Activated T-cell treated with anti-CD3 and anti-CD28 coated beads, Interleukin-2, amount 50 U/mL, for 48 hours (primary cell): ENCODE measurements around the gene ZKSCAN8.
"Not testable (repeated sequence)": the region's sequence is repeated elsewhere in the genome, so short reads cannot be mapped to it uniquely, and the experiment has no call there.

ENCODE experiments used
- DNase-seq, 2 experiments: peaks; one replicate each; pipeline ENCODE4 v3.0.0-alpha.2; 2020

ZKSCAN8 gene

DNA sequence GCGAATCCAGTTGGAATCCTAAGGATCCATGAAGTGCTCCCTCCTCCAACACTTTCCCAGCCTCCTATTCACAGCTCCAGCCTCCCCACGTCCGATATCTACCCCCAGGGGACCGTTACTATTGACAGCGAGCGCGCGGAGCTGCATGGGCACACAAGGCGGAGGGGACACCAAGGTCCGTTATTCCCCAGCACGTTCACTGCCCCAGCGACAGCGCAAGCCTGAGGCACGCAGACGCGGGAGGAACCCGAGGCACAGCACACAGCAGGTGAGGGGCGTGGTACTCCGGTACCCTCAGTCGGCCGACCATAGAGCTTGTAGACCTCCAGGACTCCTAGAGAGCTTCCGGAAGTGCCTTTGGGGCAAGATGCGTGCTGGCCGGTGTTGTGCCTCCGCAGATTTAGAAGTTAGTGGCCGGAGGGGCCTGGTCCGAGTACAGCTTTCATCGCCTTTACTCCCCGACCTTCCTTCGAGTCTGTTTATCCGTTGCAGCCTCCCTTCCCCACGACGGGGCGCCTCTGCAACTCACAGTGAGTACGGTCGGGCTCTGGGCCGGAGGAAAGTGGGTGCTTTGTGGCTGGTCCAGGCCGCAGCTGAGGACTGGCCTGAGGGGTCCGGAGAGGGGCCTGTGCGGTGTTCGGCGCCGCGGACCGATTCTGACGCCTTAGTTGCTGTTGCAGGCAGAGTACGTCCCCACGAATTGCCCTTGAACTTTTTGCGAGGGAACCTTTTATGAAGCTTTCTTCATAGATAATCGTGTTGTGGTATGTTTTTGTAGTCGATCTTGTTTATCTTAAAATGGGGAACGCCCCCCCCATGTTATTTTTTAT, at the start of gene ZKSCAN8:
ZKSCAN8 (plus strand) TSS at position 384 of the 830 bp plus-strand sequence. CDS start 6,525 bp downstream, outside the sequence.
- peak; percentile 80 to 85 for DNase-seq

DNA sequence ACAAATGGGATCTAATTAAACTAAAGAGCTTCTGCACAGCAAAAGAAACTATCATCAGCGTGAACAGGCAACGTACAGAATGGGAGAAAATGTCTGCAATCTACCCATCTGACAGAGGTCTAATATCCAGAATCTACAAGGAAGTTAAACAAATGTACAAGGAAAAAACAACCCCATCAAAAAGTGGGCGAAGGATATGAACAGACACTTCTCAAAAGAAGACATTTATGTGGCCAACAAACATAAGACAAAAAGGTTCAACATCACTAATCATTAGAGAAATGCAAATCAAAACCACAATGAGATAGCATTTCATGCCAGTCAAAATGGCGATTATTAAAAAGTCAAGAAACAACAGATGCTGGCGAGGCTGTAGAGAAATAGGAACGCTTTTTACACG, 39.5 kb upstream of the ZKSCAN8 start:
- DNase-seq, result not testable (repeated sequence)

DNA sequence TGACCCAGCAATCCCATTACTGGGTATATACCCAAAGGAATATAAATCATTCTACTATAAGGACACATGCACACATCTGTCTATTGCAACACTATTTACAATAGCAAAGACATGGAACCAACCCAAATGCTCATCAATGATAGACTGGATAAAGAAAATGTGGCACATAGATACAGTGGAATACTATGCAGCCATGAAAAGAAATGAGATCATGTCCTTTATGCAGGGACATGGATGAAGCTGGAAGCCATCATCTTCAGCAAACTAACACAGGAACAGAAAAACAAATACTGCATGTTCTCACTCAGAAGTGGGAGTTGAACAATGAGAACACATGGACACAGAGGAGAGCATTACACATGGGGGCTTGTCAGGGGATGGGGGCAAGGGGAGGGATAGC, 39.0 kb upstream of the ZKSCAN8 start:
- not testable (repeated sequence) for DNase-seq

DNA sequence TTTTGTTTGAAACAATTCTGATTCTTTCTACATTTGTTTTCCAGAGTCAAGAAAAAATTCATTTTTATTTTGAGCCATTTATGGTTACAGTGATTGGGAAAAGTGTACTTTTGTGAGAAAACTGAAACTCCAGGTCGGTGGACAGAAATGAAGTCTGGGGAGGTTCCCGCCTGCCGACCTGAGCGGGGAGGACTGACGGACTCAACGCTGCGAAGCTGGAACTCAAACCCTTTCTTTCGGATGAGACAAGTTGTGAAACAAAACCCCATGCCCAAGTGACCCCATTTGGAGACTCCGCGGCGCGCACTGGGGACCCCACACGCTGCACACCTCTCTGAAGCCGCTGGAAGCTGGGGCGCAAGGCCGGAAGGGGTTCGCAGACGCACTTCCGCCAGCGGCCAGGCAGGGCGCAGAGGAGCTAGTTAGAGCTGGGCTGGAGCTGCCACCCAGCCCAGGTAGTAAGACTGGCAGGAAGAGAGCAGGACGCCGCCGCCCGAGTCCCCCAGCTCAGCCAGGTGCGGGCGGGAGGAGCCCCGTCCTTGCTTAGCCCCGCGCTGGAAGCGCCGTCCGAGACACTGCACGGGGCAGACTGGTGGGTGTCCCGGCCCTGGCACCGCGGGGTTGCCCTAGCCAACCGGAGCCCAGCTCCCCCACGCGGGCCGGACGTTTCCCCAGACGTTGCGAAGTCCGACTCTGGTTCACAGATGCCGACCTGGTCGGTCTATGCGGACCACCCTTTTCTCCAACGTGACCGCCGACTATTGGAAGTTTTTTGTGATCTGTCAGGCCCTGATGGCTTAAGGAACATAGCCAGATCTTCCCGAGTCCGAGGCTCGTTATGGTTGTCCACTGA, 37.1 kb upstream of the ZKSCAN8 start:
- DNase-seq, result peak; percentile 87 to 90

DNA sequence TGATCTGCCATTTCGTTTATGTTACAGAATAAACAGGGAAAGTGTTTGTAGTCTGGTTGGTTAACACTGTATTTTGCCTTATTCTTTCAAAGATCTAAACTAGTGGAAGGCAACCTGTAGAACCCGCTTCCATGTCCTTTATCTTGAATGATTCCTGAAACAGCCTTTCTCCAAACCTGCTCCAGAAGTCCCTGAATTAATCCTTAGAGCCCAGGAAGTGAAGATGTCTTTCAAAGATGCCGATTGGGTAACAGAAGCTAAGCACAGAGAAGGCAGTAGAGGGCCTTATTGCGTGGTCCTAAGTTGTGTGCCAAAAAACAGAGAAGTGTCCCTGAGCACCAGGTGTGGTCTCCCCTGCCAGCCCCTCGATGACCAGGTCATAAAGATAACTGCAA, 36.4 kb upstream of the ZKSCAN8 start:
- no peak for DNase-seq

DNA sequence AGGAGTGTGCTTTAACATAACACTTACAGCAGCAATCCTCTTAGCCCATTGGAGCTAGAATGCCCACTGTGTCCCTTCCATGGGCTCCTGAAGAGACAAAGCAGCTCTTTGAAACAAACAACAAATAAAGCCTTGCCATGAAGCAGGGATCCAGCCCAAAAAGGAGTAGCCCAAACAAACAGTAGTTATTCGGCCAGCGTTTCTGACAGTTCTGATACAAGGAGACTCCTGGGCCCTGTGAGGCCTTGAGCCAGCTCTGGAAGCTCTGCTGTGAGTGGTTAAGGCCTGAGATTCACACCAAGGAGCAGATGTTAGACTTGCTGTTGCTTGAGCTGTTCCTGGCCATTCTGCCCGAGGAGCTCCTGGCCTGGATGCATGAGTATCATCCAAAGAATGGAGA, 34.2 kb upstream of the ZKSCAN8 start:
- DNase-seq, result no peak

DNA sequence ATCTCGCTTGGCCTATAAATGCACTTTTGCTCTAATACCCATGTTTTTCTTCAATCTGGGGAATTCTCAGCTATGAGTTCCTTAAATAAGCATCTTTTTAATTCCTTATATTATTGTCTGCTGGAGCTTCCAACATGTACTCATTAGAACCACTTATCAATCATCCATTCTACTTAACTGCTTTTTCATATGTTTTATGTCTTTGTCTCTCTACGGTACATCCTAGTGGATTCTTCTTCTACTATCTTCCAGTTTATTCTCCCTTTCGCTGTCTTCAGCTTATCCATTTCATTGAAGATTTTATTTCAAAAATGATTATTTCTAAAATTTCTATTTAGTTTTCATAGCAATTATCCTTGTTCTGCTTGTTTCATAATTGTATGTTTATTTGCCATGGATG, 29.7 kb upstream of the ZKSCAN8 start:
- no peak for DNase-seq

DNA sequence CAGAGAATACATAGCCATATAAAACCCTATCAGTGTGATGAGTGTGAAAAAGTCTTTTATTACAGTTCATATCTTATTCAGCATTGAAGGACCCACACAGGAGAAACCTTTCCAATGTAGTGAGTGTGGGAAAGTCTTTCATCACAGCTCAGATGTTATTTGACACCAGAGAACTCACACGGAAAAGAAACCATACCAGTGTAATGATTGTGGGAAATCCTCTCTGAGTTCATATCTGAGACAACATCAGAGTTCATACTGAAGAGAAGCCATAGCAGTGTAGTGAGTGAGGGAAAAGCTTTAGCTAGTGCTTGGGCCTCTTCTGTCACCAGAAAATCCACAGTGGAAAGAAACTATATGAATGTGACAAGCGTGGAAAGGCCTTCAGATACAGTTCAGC, 25.9 kb upstream of the ZKSCAN8 start:
- DNase-seq, result no peak

DNA sequence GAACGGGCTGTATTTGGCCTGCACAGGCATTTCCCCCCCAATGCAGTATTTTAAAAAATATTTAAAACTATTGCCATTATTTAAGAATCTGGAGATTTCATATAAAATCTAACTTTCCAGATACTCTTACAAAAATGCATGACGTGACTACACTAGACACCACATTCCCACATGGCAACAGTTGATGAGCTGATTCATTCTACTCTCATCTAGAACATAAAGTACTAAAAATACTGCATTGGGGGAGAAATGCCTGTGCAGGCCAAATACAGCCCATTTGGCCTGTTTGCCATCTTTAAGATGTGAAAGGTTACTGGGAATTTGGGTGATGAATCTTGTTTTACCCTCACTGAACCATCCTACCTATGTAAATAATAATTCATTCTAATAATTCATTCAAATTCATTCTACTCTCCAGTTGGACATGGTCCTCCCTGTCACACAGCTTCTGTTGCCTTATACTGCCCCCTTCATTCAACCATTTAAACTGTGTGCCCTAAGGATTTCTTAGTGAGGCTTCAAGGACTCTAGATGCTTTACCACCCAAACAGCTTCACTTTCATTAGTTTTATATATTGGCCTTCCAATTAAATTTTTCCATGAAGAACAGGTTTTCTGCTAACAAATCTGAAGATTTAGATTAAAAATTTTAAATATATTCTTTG, 24.2 kb upstream of the ZKSCAN8 start:
- DNase-seq, result no peak

DNA sequence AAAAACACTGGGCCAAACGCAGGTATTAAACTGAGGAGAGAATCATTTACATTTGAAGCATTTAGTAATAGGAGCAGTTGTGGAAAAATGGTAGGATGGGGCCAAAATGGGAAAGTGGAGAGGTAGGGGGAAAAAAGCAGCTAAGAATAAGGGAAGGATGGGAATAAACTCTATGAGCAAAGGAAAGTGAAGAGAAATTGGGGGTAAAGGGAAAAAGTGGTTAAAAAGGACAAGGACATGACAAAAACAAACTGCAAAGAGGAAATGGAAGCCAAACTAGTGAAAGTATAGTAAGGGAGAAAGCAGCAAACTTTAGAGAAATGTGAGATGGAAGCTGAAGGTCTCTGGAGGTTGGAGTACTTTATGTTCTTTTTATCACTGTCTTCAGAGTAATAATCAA, 23.5 kb upstream of the ZKSCAN8 start:
- DNase-seq, result no peak

DNA sequence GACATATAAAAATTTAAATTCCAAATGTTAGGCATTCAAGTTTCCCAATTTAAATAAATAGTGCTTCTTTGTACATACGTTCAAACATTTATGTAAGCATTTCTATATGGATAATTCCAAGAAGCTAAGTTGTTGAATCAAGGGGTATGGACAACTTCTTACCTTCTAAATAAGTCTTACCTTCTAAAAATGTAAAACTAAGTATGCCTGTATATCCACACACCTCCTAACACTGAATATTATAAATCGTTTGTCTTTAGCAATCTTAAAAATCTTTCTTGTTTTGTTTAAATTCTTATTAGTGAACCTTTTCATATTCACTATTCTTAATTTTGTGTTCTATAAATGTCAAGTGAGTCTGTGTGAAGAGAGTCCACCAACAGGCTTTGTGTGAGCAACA, 19.8 kb upstream of the ZKSCAN8 start:
- DNase-seq, result no peak

DNA sequence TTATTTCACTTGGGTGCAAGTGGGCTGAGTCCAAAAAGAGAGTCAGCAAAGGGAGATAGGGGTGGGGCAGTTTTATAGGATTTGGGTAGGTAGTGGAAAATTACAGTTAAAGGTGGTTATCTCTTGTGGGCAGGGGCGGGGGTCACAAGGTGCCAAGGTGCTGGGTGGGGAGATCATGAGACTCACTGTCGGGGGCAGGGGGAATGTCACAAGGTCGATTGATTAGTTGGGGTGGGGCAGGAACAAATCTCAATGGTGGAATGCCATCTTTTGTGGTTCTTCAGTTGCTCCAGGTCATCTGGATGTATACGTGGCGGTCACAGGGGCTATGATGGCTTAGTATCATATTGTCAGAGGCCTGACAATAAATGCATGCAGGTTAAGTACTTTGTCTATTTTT, 19.4 kb upstream of the ZKSCAN8 start:
- DNase-seq, result not testable (repeated sequence)

DNA sequence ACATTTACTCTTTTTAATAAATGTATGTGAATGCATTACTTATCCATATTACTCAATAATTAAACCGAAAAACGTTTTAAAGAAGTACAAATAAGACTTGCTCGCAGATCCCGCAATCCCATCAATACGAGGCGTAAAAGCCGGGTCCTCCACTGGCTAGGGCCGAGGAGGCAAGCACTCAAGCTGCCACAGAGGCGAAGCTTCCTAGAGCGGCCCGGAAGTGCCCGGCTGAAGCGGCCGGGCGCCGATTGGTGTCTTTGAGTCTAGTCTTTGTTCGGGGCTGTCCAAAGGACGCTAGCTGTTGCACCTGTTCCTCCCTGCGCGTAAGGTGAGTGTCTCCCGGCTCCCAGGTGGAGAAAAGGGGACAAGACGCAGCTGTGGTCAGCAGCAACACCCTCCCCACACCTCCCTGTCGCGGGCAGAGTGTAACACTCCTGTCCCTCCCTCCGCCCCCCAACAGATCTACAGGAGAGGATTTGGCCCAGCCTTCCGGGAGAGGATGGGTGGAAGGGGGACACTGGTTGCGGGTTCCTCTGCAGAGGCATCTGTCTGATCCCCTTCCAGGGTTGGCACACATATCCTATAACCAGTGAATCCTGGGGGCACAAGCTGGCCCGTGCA, 17.2 kb upstream of the ZKSCAN8 start, which contains the start of gene ZSCAN16:
ZSCAN16 (plus strand) TSS at position 260 of the 621 bp plus-strand sequence. CDS start 835 bp downstream, outside the sequence.
- DNase-seq, result peak; percentile 85 to 86

DNA sequence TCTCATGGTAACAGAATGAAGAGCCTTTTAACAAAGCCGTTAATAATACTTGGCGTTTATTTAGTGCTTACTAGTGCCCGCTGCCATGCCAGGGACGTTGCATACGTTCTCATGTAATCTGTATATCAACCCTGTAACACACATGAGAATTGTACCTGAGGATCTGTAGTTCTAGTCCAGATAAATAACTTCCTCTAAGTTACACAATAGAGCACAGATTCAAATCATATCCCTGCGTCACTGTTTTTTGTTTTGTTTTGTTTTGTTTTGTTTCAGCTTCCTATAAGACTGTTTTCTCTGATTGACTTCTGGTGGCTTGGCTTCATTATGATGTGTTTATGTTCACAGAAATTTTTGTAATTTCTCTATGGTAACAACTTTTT, 16.7 kb upstream of the ZKSCAN8 start:
- no peak for DNase-seq

DNA sequence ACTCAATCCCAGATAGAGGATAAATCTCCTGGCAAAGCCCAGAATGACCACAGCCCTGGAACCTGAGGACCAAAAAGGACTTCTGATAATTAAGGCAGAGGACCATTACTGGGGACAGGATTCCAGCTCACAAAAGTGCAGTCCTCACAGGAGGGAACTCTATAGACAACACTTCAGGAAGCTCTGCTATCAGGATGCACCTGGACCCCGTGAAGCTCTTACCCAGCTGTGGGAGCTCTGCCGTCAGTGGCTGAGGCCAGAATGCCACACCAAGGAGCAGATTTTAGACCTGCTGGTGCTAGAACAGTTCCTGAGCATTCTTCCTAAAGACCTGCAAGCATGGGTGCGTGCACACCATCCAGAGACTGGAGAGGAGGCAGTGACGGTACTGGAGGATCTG, 16.3 kb upstream of the ZKSCAN8 start:
- no peak for DNase-seq

DNA sequence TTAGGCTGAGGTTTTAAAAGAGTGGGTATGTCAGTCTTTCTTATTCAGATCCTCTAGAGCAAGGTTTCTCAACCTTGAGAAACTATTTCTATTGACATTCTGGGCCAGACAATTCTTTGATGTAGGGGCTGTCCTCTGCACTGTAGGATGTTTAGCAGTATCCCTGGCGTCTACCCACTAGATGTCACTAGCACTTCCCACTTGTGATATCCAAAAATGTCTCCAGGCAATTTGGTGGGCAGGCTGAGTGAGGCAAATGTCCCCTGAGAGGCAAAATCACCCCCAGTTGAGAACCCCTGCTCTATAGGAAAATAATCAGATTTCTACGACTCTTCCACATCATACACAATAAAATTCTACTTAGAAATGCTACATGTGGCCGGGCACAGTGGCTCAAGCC, 7.7 kb upstream of the ZKSCAN8 start:
- peak in 1 of 2 experiments; percentile 20 for DNase-seq

DNA sequence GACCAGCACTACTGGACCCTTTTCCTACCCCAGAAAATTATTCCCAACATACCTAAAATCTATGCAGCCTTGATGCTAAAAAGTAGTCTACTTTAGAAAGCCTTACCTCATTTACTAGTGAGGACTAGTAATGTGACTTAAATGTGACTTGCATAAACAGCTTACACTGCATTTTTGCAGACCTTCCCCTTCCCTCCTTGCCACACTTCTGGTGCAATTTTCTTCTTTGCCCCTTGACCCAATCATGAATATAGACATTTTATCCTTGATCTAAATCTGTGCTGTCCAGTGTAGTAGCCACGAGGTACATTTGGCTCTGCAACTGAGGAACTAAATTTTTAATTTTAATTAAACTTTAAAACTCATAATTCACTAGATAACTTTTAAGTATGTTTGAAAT, 7.0 kb upstream of the ZKSCAN8 start:
- DNase-seq, result no peak

DNA sequence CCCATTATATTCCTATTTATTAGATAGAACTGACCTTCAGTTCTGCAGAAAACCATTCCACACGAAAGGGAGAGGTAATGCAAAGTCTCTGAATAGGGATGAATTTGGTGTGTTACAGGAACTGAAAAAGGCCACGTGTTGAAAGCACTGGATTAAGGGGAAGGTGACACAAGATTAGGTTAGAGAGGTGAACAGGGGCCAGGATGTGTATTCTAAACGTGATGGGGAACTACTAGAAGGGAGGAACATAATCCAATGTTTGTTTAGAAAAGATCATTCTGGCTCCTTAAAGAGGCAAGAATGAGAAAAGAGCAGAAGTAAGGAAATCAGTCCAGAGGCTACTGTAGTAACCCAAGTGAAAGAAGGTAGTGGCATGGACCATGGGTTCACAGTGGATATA, 6.3 kb upstream of the ZKSCAN8 start:
- DNase-seq, result no peak

DNA sequence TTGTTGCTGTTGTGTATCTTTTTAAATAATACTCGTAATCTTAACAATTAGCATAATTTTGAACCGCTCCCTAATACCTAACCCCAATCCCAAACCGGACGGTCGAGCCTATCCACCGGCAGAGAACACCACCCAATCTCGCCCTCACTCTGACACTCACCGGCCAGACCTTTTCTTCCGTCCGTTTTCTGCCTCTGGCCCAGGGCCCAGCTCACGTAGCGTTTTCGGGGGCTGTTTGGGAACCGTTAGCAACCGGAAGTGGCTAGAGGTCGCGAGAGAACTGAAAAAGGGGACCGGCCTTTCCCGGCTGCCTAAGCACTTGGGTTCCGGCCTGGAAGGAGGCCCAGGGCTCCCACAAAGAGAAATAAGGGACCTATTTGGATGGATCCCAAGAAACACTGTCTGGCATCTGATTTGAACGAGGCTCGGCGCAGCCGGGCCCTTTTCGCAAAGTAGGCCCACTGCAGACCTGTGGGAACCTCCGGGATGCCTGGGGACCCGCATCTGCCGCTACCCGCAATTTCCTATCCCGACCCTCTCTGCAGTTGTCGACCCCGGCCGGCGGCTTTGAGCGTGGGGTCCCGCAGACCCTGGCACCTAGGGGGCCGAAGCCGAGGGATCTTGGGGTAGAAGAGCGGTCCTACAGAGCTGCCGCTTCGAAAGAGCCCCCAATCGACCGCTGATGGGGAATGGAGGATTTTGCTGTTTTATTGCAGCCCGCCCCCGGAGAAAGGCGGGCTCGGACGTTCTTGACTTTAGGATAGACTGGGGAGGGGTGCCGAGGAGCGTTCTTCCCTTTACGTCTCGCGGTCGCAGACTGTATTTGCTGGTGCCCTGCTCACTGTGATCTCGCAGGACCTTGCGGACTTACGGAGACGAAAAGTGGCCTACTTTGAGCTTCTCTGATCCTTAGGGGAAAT, 4.8 kb upstream of the ZKSCAN8 start:
- DNase-seq, result peak; percentile 86 to 88

DNA sequence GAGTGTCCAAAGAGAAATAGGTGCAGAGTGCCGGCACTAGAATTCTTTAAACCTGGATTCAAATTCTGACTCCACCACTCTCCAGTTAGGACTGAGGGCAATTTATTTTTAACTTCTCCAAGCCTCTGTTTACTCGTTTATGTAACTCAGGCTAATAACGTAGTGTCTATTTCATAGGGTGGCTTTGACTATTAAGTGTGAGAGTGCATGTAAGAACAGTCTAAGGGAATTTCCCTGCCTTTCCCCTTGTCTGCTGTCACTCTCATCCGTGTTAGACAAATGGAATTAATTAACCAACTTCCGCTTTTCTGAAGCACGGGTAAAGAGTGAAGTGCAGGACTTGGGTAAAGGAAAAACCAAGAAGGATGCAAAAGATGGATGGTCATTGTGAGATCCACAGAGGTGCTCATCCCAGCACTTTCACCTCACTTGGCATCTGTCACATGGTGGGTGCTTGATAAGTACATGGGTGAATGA, 4.1 kb upstream of the ZKSCAN8 start:
- peak; percentile 53 to 56 for DNase-seq

DNA sequence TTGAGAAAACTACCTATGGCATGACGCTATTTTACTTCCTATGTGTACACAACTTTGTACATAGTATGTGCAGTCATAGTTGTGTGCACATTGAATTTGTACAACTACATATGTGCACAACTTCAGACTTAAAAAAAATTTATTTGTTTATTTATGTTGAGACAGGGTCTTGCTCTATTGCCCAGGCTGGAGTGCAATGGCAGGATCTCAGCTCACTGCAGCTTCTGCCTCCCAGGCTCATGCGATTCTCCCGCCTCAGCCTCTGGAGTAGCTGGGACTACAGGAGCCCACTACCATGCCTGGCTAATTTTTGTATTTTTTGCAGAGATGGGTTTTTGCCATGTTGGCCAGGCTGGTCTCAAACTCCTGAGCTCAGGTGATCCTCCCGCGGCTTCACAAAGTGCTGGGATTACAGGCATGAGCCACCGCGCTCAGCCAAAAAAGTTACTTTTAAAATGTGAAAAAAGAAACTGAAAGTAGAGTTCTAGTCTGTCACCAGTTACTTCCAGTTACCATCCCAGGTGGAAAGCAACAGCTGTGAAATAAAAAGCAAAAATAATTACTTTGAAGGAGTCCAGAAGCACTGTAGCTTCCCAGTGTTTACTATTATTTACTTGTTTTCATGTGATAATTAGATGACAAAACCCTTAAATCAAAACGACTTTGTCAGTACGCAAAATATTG, 1.7 kb upstream of the ZKSCAN8 start:
- no peak for DNase-seq
